HEK293T (cell line): ENCODE measurements around the gene MGAT1.

Experiments
- BHLHE40 ChIP-seq: fragments of 450-650 bp; IDR thresholded peaks from 2 replicates; pipeline ENCODE4 v1.6.1; 2016; ENCODE audit warnings: mild to moderate bottlenecking, moderate library complexity, borderline replicate concordance
- CTBP1 ChIP-seq: fragments of 450-650 bp; IDR thresholded peaks from 2 replicates; pipeline ENCODE4 v1.6.1; 2016; ENCODE audit warnings: borderline replicate concordance
- ELF4 ChIP-seq: fragments of 450-650 bp; IDR thresholded peaks from 2 replicates; pipeline ENCODE4 v1.6.1; 2017; ENCODE audit warnings: antibody characterized with exemption
- FOXA1 ChIP-seq: fragments of 450-650 bp; IDR thresholded peaks from 2 replicates; pipeline ENCODE4 v1.6.1; 2016; ENCODE audit warnings: mild to moderate bottlenecking
- FOXK2 ChIP-seq: fragments of 450-650 bp; IDR thresholded peaks from 2 replicates; pipeline ENCODE4 v1.6.1; 2016; ENCODE audit warnings: mild to moderate bottlenecking
- FOXM1 ChIP-seq: fragments of 450-650 bp; IDR thresholded peaks from 2 replicates; pipeline ENCODE4 v1.6.1; 2017; ENCODE audit warnings: mild to moderate bottlenecking, borderline replicate concordance
- HDGF ChIP-seq: fragments of 450-650 bp; IDR thresholded peaks from 2 replicates; pipeline ENCODE4 v1.6.1; 2017; ENCODE audit warnings: antibody characterized with exemption, borderline replicate concordance
- L3MBTL2 ChIP-seq: fragments of 450-650 bp; conservative IDR thresholded peaks from 2 replicates; pipeline ENCODE4 v1.6.1; 2016; ENCODE audit warnings: mild to moderate bottlenecking
- NFRKB ChIP-seq: fragments of 450-650 bp; IDR thresholded peaks from 2 replicates; pipeline ENCODE4 v1.6.1; 2016; ENCODE audit warnings: mild to moderate bottlenecking, moderate library complexity
- SP1 ChIP-seq: fragments of 450-650 bp; IDR thresholded peaks from 2 replicates; pipeline ENCODE4 v1.6.1; 2017
- SUZ12 ChIP-seq: fragments of 450-650 bp; IDR thresholded peaks from 2 replicates; pipeline ENCODE4 v1.6.1; 2016; ENCODE audit warnings: mild to moderate bottlenecking
- TARDBP ChIP-seq: fragments of 450-650 bp; IDR thresholded peaks from 2 replicates; pipeline ENCODE4 v1.6.1; 2016
- ZNF384 ChIP-seq: fragments of 450-650 bp; IDR thresholded peaks from 2 replicates; pipeline ENCODE4 v1.6.1; 2016
- TF ChIP-seq, protein P1 (sequence below): fragments of 450-650 bp; IDR thresholded peaks from 2 replicates; pipeline ENCODE4 v1.6.1; 2016

DNA sequence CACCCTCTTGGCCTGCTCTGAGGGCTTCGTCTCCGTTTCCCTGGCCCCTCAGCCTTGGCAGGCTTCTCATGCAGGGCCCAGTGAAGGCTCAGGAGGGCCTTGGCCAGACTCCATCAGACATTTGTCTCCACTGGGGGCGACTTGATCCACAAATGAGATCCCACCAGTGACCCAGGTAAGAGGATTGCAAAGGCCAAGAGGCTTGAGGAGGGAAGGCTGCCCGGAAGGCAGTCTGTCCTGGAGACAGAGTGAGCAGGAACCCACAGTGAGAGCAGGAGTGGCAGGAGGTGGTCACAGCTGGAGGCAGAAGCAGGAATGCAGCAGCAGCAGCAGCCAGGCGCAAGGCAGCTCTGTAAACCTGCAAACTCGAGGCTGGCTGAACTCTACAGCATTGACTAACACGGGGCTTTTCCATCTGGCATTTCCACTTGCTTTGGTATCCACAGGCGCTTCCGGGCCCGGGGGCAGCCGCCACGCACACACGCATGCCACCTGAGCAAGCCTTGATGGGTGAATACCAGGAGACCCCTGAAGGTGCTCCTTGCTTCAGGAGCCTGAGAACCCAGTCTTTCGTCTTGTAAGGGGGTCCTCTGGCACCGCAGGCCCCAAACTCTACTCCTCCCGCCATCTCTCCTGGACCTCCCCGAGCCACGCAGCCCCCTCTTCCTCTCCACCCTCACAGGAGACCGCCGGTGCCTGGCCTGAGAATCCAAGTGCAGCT, 14.7 kb downstream of the MGAT1 start:
- TF ChIP-seq ELF4 (no peak), SUZ12 (no peak), BHLHE40 (no peak), CTBP1 (no peak), SP1 (no peak), FOXM1 (no peak), HDGF (no peak), FOXK2 (no peak), FOXA1 (no peak), NFRKB (no peak), TARDBP (no peak), ZNF384 (no peak), L3MBTL2 (no peak)
- TF ChIP-seq, protein P1, sequence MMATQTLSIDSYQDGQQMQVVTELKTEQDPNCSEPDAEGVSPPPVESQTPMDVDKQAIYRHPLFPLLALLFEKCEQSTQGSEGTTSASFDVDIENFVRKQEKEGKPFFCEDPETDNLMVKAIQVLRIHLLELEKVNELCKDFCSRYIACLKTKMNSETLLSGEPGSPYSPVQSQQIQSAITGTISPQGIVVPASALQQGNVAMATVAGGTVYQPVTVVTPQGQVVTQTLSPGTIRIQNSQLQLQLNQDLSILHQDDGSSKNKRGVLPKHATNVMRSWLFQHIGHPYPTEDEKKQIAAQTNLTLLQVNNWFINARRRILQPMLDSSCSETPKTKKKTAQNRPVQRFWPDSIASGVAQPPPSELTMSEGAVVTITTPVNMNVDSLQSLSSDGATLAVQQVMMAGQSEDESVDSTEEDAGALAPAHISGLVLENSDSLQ: no peak
